ENCODE measurements around the gene CYP4F2.
"Not testable (repeated sequence)": the region's sequence is repeated elsewhere in the genome, so short reads cannot be mapped to it uniquely, and the experiment has no call there.

CYP4F2 gene

GRCh38 chr19:15843894-15844222 lies 54.0 kb downstream of the CYP4F2 start:
- not testable (repeated sequence) for DNase-seq

DNA sequence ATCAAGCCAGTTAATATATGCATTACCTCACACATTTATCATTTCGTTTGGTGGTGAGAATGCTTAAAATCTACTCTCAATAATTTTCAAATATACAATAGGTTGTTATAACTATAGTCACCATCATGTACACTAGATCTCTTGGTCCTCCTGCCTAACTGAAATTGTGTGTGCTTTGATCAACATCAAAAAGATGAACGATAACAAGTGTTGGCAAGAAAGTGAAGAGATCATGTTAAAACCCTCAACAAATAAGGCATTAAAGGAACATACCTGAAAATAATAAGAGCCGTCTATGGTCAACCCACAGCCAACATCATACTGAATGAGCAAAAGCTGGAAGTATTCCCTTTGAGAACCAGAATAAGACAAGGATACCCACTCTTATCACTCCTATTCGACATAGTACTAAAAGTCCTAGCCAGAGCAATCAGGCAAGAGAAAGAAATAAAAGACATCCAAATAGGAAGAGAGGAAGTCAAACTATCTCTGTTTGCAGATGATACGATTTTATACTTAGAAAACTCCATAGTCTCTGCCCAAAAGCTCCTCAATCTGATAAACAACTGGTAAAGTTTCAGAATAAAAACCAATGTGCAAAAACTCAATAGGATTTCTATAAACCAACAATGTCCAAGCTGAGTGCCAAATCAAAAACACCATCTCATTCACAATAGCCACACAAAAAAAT lies 54.5 kb downstream of the CYP4F2 start:
- DNase-seq: no peak

- DNase-seq: no peak
These were observed 55.9 kb downstream of the CYP4F2 start for GRCh38 chr19:15841875-15842569.

GRCh38 chr19:15840833-15841232 lies 57.0 kb downstream of the CYP4F2 start:
- DNase-seq: no peak

GRCh38 chr19:15839888-15840287 lies 58.0 kb downstream of the CYP4F2 start:
- not testable (repeated sequence) for DNase-seq

DNA sequence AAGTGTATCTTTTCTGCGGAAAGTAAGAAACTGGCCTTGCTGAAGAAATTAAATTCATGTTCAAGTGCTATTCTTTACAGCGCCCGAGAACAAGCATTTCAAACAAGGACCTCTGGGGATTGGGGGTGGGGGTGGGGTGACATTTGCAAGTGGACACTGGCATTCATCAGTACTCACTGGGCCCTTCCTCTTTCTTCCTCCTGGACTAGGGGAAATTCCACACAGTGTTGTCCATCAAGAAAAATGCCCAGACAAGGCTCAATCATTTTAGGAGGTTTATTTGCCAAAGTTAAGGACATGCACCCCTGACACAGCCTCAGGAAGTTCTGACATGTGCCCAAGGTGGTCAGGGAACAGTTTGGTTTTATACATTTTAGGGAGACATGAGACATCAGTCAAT lies 59.5 kb downstream of the CYP4F2 start:
- no peak for DNase-seq

GRCh38 chr19:15837221-15837731 lies 60.6 kb downstream of the CYP4F2 start:
- no peak for DNase-seq

- DNase-seq: peak; percentile 86
These were observed 61.3 kb downstream of the CYP4F2 start for GRCh38 chr19:15836330-15837220.

- peak; percentile 43 for DNase-seq
These were observed 62.1 kb downstream of the CYP4F2 start for GRCh38 chr19:15835565-15836329.

- not testable (repeated sequence) for DNase-seq
These were observed 63.6 kb downstream of the CYP4F2 start for GRCh38 chr19:15834232-15834631.

GRCh38 chr19:15831626-15832025 lies 66.2 kb downstream of the CYP4F2 start:
- DNase-seq: no peak

DNA sequence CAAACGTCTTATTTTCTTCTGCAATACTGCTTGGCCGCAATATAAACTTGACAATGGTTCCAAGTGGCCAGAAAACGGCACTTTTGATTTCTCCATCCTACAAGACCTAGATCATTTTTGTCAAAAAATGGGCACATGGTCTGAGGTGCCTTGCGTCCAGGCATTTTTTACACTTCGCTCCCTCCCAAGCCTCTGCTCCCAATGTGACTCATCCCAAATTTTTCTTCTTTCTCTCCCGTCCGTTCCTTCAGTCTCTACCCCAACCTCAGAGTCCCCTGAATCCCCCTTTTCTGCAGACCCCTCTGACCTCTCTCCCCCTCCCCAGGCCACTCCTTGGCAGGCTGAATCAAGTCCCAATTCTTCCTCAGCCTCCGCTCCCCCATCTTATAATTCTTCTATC lies 68.1 kb downstream of the CYP4F2 start:
- DNase-seq: no peak

- DNase-seq: no peak
These were observed 68.6 kb downstream of the CYP4F2 start for GRCh38 chr19:15829306-15829698.

GRCh38 chr19:15828611-15829305 lies 69.1 kb downstream of the CYP4F2 start:
- DNase-seq: not testable (repeated sequence)

- no peak for DNase-seq
These were observed 69.7 kb downstream of the CYP4F2 start for GRCh38 chr19:15828121-15828610.
